A549 (cell line): ENCODE measurements around the gene CHID1. TPM values are rescaled to one million over a fixed set of nuclear protein-coding genes. Genes with fewer than 3 reads are reported as not detected.

ENCODE experiments used
- ATAC-seq, 2 experiments: fragments of 200-7000 bp in 1 of 2; fragments of >200 bp in 1 of 2; cut with Nextera tagmentation in 1 of 2; cut with Tn5 transposase in 1 of 2; 3 replicates each; pipeline versions ENCODE4 v1.8.0 to v1.9.1; 2018 to 2020; ENCODE audit warnings: mild to moderate bottlenecking in 1 of 2, moderate library complexity in 1 of 2
- CTCF ChIA-PET: fragments of 300-600 bp; sonication (Branson Sonifier 250); formaldehyde crosslinking; extraction: SDS; loops from one replicate; lab custom pipeline; 2021; ENCODE audit warnings: antibody characterized with exemption, inconsistent platforms; lab: Yijun Ruan, JAX
- POLR2A ChIA-PET: fragments of 350-600 bp; formaldehyde crosslinking; extraction: SDS; loops from one replicate; lab custom pipeline; 2021; ENCODE audit warnings: antibody characterized with exemption, inconsistent platforms; lab: Yijun Ruan, JAX
- DNase-seq, 2 experiments: peaks; one replicate each; pipeline versions ENCODE4 v3.0.0 to v3.0.0-alpha.2; 2011 to 2016; ENCODE audit warnings: low read depth in 1 of 2, low spot score in 1 of 2
- FAIRE-seq: peaks from 2 replicates; lab custom pipeline; 2011; peaks lifted over from hg19 to GRCh38; lab: Jason Lieb, UNC
- H3K27ac ChIP-seq, 2 experiments: fragments of >200 bp; sonication (Bioruptor Twin); formaldehyde crosslinking; 3 replicates each; pipeline ENCODE4 v1.5.1; 2016 to 2017
- H3K4me1 ChIP-seq: fragments of >200 bp; sonication (Bioruptor Twin); formaldehyde crosslinking; 3 replicates; pipeline ENCODE4 v1.6.1; 2016
- H3K4me2 ChIP-seq: fragments of >200 bp; sonication (Bioruptor Twin); formaldehyde crosslinking; 3 replicates; pipeline ENCODE4 v1.6.1; 2016
- H3K4me3 ChIP-seq: fragments of >200 bp; sonication (Bioruptor Twin); formaldehyde crosslinking; 3 replicates; pipeline ENCODE4 v1.5.1; 2016
- H3K9me3 ChIP-seq: fragments of >200 bp; sonication (Bioruptor Twin); formaldehyde crosslinking; 3 replicates; pipeline ENCODE4 v1.6.1; 2016
- ATOH8 ChIP-seq: fragments of 250-450 bp; sonication (Bioruptor Pico); IDR thresholded peaks from 2 replicates; pipeline ENCODE4 v1.5.0; 2020; ENCODE audit warnings: low read depth, mild to moderate bottlenecking, moderate library complexity
- CTCF ChIP-seq: fragments of >200 bp; sonication (Bioruptor Twin); formaldehyde crosslinking; IDR thresholded peaks from 3 replicates; pipeline ENCODE4 v1.5.1; 2016
- E2F6 ChIP-seq: IDR thresholded peaks from 2 replicates; pipeline ENCODE4 v1.6.1; 2012; ENCODE audit warnings: low read depth, borderline replicate concordance
- HDAC2 ChIP-seq: fragments of 200-600 bp; sonication (generic); IDR thresholded peaks from 2 replicates; pipeline ENCODE4 v1.6.1; 2016
- HEYL ChIP-seq: fragments of 250-450 bp; sonication (Bioruptor Pico); IDR thresholded peaks from 2 replicates; pipeline ENCODE4 v1.8.0; 2021; ENCODE audit warnings: mild to moderate bottlenecking, moderate library complexity
- JUNB ChIP-seq: fragments of >200 bp; sonication (Bioruptor Twin); formaldehyde crosslinking; IDR thresholded peaks from 2 replicates; pipeline ENCODE4 v1.6.1; 2016
- KDM1A ChIP-seq: fragments of 200-600 bp; sonication (generic); IDR thresholded peaks from 2 replicates; pipeline ENCODE4 v1.6.1; 2016; ENCODE audit warnings: low read depth, mild to moderate bottlenecking
- MAFK ChIP-seq: fragments of 450-650 bp; IDR thresholded peaks from 2 replicates; pipeline ENCODE4 v1.6.1; 2014; ENCODE audit not compliant: partially characterized antibody
- MAX ChIP-seq: IDR thresholded peaks from 2 replicates; pipeline ENCODE4 v1.6.1; 2012
- NR3C1 ChIP-seq: fragments of >200 bp; sonication (Bioruptor Twin); formaldehyde crosslinking; IDR thresholded peaks from 3 replicates; pipeline ENCODE4 v1.6.1; 2017
- PBX3 ChIP-seq: IDR thresholded peaks from 2 replicates; pipeline ENCODE4 v1.6.1; 2012
- PHF8 ChIP-seq: fragments of 200-600 bp; sonication (generic); IDR thresholded peaks from 2 replicates; pipeline ENCODE4 v1.6.1; 2016; ENCODE audit warnings: low read depth, mild to moderate bottlenecking, antibody characterized with exemption, moderate library complexity, borderline replicate concordance
- POLR2A ChIP-seq: IDR thresholded peaks from 2 replicates; pipeline ENCODE4 v1.6.1; 2012; ENCODE audit warnings: mild to moderate bottlenecking, low read length
- RAD21 ChIP-seq, 2 experiments: fragments of >200 bp in 1 of 2; sonication (Bioruptor Twin) in 1 of 2; formaldehyde crosslinking in 1 of 2; IDR thresholded peaks in 1 of 2; conservative IDR thresholded peaks in 1 of 2; 2 replicates in 1 of 2; 3 replicates in 1 of 2; pipeline ENCODE4 v1.6.1; 2012 to 2018; ENCODE audit warnings: inconsistent platforms in 1 of 2
- RCOR1 ChIP-seq: fragments of 150-350 bp; IDR thresholded peaks from 2 replicates; pipeline ENCODE4 v1.6.1; 2014; ENCODE audit warnings: antibody characterized with exemption, low read length, low read depth
- SMC3 ChIP-seq: fragments of >200 bp; sonication (Bioruptor Twin); formaldehyde crosslinking; IDR thresholded peaks from 3 replicates; pipeline ENCODE4 v1.6.1; 2018; ENCODE audit warnings: inconsistent platforms
- TFCP2L1 ChIP-seq: fragments of 250-450 bp; sonication (Bioruptor Pico); IDR thresholded peaks from 2 replicates; pipeline ENCODE4 v1.5.0; 2021; ENCODE audit warnings: mild to moderate bottlenecking
- TP53 ChIP-seq: fragments of 250-450 bp; sonication (Bioruptor Pico); IDR thresholded peaks from 2 replicates; pipeline ENCODE4 v1.5.0; 2021; ENCODE audit warnings: mild to moderate bottlenecking, moderate library complexity
- ZC3H11A ChIP-seq: fragments of 450-650 bp; IDR thresholded peaks from 2 replicates; pipeline ENCODE4 v1.6.1; 2014; ENCODE audit warnings: antibody characterized with exemption, mild to moderate bottlenecking
- ZFP36 ChIP-seq: fragments of 450-650 bp; IDR thresholded peaks from 2 replicates; pipeline ENCODE4 v1.6.1; 2014; ENCODE audit warnings: borderline replicate concordance; ENCODE audit not compliant: partially characterized antibody
- WGBS: methylation state at CpG from one replicate; pipeline ENCODE4 v1.1.6; 2017; ENCODE audit errors: missing lambda C conversion rate; 5-methylcytosine and 5-hydroxymethylcytosine counted together
- polyA plus RNA-seq, 4 experiments: library from polyadenylated mRNA; depleted of rRNA in 3 of 4; stranded (reverse); fragments of >200 nt; fragmentation: RNase III in 1 of 4; extraction: RNeasy Plus Mini Kit Qiagen cat#74134 plus additional on column Dnase treatment in 1 of 4; gene quantifications; 2 replicates in 3 of 4; 3 replicates in 1 of 4; pipeline ENCODE4 v1.2.3, GENCODE V29; 2011 to 2017

CHID1 gene
- polyA plus RNA-seq, 2 of the 4 experiments (the other 2 are of a cell fraction), result 53.8 to 70.6 TPM

- TF ChIP-seq POLR2A, result no peak
- no peak for TF ChIP-seq PHF8
- TF ChIP-seq CTCF, result no peak
- no peak for TF ChIP-seq KDM1A
- no peak for TF ChIP-seq MAFK
- no peak for TF ChIP-seq JUNB
- TF ChIP-seq SMC3, result no peak
- no peak for TF ChIP-seq NR3C1
- TF ChIP-seq ZFP36, result no peak
- no peak for TF ChIP-seq ATOH8 (CRISPR knock-in tag)
- no peak for TF ChIP-seq TFCP2L1
- TF ChIP-seq ZC3H11A, result no peak
- TF ChIP-seq MAX, result no peak
- TF ChIP-seq E2F6, result no peak
- no peak for TF ChIP-seq PBX3
- TF ChIP-seq HDAC2, result no peak
- no peak for TF ChIP-seq HEYL (CRISPR knock-in tag)
- TF ChIP-seq TP53, result no peak
- no peak for TF ChIP-seq RCOR1
- ATAC-seq (no peak), FAIRE-seq (no peak), DNase-seq (no peak)
- no peak overlapping the region for H3K27ac ChIP-seq
- WGBS, result 91% methylated on average over 18 of the region's 19 CpGs
- H3K4me3 ChIP-seq, result no peak overlapping the region
- ChIA-PET POLR2A (no interaction called here), CTCF (interaction anchor here (1.1 to 3.2 kb wide), 10 partner anchors 8 to 132 kb away, joined by 3 to 26 read pairs (median 5); partner anchors contain the start of gene CHID1)
- no peaks in the 10 kb centered on the region for H3K9me3 ChIP-seq
- peaks cover 12% of the 10 kb centered on the region for H3K4me1 ChIP-seq
- H3K4me2 ChIP-seq, result no peak overlapping the region
Measured at GRCh38 chr11:923691-924405, 13.2 kb upstream of the CHID1 start.

- ChIA-PET POLR2A (interaction anchor here (0.9 kb wide), 1 partner anchor 10 kb away, joined by 4 read pairs; no protein-coding TSS in a partner anchor), CTCF (interaction anchor here (0.7 to 2.2 kb wide), 5 partner anchors 14 to 129 kb away, joined by 3 to 8 read pairs (median 4); no protein-coding TSS in a partner anchor)
- TF ChIP-seq SMC3 (no peak), RAD21 (conservative IDR thresholded peaks at IDR 0.05 in 1 of 2, IDR thresholded peaks at IDR 0.05 in 1 of 2) (no peak)
- Histone ChIP-seq H3K27ac (0 out of 6 replicates have a peak overlapping the region, but pooled peaks of 1 of the 2 experiments have one; percentile 24), H3K9me3 (no peaks in the 10 kb centered on the region), H3K4me1 (peaks cover 4% of the 10 kb centered on the region; the same call in 2 of the 3 replicates), H3K4me3 (no peak overlapping the region), H3K4me2 (no peak overlapping the region)
- FAIRE-seq (no peak), ATAC-seq (no peak), DNase-seq (no peak)
- 78% methylated on average over 14 of the region's 15 CpGs for WGBS
Measured at GRCh38 chr11:921921-922678, 11.5 kb upstream of the CHID1 start.
